Measurements from ENCODE around the gene SNED1.

The SNED1 gene

GRCh38 chr2:241047253-241048010 is 49.0 kb downstream of the SNED1 start:
- H3K9me3 ChIP-seq, result no peaks in the 10 kb centered on the region
- H3K4me3 ChIP-seq (ENCODE audit: low read depth in 1 of 2, low read length in 1 of 2), result no peak overlapping the region
- H3K27ac ChIP-seq, result no peak overlapping the region
- H3K4me1 ChIP-seq (ENCODE audit: control insufficient read depth in 1 of 2, insufficient read depth in 1 of 2, low read depth in 1 of 2, low read length in 1 of 2), result no peaks in the 10 kb centered on the region
- TF ChIP-seq CTCF (IDR thresholded peaks at IDR 0.05), result no peak
- no peaks in the 10 kb centered on the region for H3K36me3 ChIP-seq
- no peaks in the 10 kb centered on the region for H3K27me3 ChIP-seq

- H3K27ac ChIP-seq, result no peak overlapping the region
- H3K4me3 ChIP-seq (ENCODE audit: low read depth in 1 of 2, low read length in 1 of 2), result no peak overlapping the region
- no peaks in the 10 kb centered on the region for H3K27me3 ChIP-seq
- TF ChIP-seq CTCF (IDR thresholded peaks at IDR 0.05), result no peak
- H3K9me3 ChIP-seq, result no peaks in the 10 kb centered on the region
- no peaks in the 10 kb centered on the region for H3K36me3 ChIP-seq
- no peaks in the 10 kb centered on the region for H3K4me1 ChIP-seq (ENCODE audit: control insufficient read depth in 1 of 2, insufficient read depth in 1 of 2, low read depth in 1 of 2, low read length in 1 of 2)
Measured at GRCh38 chr2:241048149-241048948, 49.9 kb downstream of the SNED1 start.

- no peaks in the 10 kb centered on the region for H3K36me3 ChIP-seq
Measured at GRCh38 chr2:241048949-241049343, 50.5 kb downstream of the SNED1 start.

GRCh38 chr2:241049739-241050623 is 51.6 kb downstream of the SNED1 start:
- Histone ChIP-seq H3K4me3 (ENCODE audit: low read depth in 1 of 2, low read length in 1 of 2) (no peak overlapping the region), H3K27ac (no peak overlapping the region), H3K9me3 (no peaks in the 10 kb centered on the region), H3K36me3 (no peaks in the 10 kb centered on the region), H3K27me3 (no peaks in the 10 kb centered on the region), H3K4me1 (ENCODE audit: control insufficient read depth in 1 of 2, insufficient read depth in 1 of 2, low read depth in 1 of 2, low read length in 1 of 2) (no peaks in the 10 kb centered on the region)
- no peak for TF ChIP-seq CTCF (IDR thresholded peaks at IDR 0.05)

More at GRCh38 chr2:241048949-241049343, 50.5 kb downstream of the SNED1 start:
- H3K27ac ChIP-seq, result no peak overlapping the region
- no peaks in the 10 kb centered on the region for H3K9me3 ChIP-seq
- no peaks in the 10 kb centered on the region for H3K27me3 ChIP-seq
- TF ChIP-seq CTCF (IDR thresholded peaks at IDR 0.05), result no peak
- no peak overlapping the region for H3K4me3 ChIP-seq (ENCODE audit: low read depth in 1 of 2, low read length in 1 of 2)
- no peaks in the 10 kb centered on the region for H3K4me1 ChIP-seq (ENCODE audit: control insufficient read depth in 1 of 2, insufficient read depth in 1 of 2, low read depth in 1 of 2, low read length in 1 of 2)

All from neutrophil (primary cell).